HepG2 (cell line): Measurements from ENCODE around the gene CCL4. TPM values are rescaled to one million over a fixed set of nuclear protein-coding genes. Genes with fewer than 3 reads are reported as not detected.

Source experiments
- ATAC-seq: fragments of 200-7000 bp; cut with Tn5 transposase; 3 replicates; pipeline ENCODE4 v1.9.1; 2020; ENCODE audit warnings: mild to moderate bottlenecking, moderate library complexity
- BruUV-seq: library from RNA; stranded (reverse); fragments of 400-500 nt; replicated peaks from 2 replicates; lab custom pipeline; 2021; lab: Mats Ljungman, UMichigan
- CTCF ChIA-PET: fragments of 300-600 bp; formaldehyde crosslinking; extraction: SDS; loops from one replicate; lab custom pipeline; 2021; ENCODE audit warnings: low total read pairs, inconsistent platforms, low intra/inter-chr PET ratio; lab: Yijun Ruan, JAX
- POLR2A ChIA-PET: fragments of 350-600 bp; sonication (Branson Sonifier 250); formaldehyde crosslinking; loops from one replicate; lab custom pipeline; 2020; ENCODE audit warnings: antibody characterized with exemption, inconsistent platforms; lab: Yijun Ruan, JAX
- DNase-seq: peaks from one replicate; pipeline ENCODE4 v3.0.0-alpha.2; 2015; ENCODE audit warnings: low spot score
- FAIRE-seq: peaks from 3 replicates; lab custom pipeline; 2011; peaks lifted over from hg19 to GRCh38; lab: Jason Lieb, UNC
- H2AFZ ChIP-seq: one replicate; pipeline ENCODE4 v1.6.1; 2011; ENCODE audit warnings: low read length, inconsistent platforms
- H3K27ac ChIP-seq: fragments of 300-600 bp; 3 replicates; pipeline ENCODE4 v1.8.0; 2011; ENCODE audit warnings: mixed run types, mild to moderate bottlenecking, mixed read lengths, low read length, inconsistent platforms; ENCODE audit not compliant: insufficient read depth; ENCODE audit errors: extremely low read length
- H3K27me3 ChIP-seq, 2 experiments: fragments of 200-600 bp in 1 of 2; 2 replicates in 1 of 2; 3 replicates in 1 of 2; pipeline versions ENCODE4 v1.6.0 to v1.8.0; 2011; ENCODE audit warnings: low read length in 2 of 2, mild to moderate bottlenecking in 2 of 2, moderate library complexity in 2 of 2, inconsistent platforms in 1 of 2; ENCODE audit not compliant: insufficient read depth in 2 of 2, control insufficient read depth in 1 of 2
- H3K36me3 ChIP-seq, 2 experiments: fragments of 200-600 bp in 1 of 2; replicated peaks in 1 of 2; 2 replicates in 1 of 2; 3 replicates in 1 of 2; pipeline versions ENCODE4 v1.5.1 to v1.8.0; 2011; ENCODE audit warnings: low read length in 2 of 2, inconsistent platforms in 1 of 2; ENCODE audit not compliant: insufficient read depth in 2 of 2, control insufficient read depth in 1 of 2
- H3K4me1 ChIP-seq: 2 replicates; pipeline ENCODE4 v1.5.1; 2012; ENCODE audit warnings: low read length, inconsistent platforms; ENCODE audit not compliant: insufficient read depth
- H3K4me2 ChIP-seq: 2 replicates; pipeline ENCODE4 v1.6.0; 2011; ENCODE audit warnings: low read depth, low read length, inconsistent platforms
- H3K4me3 ChIP-seq, 3 experiments: fragments of 200-600 bp in 1 of 3; sonication (generic), shearing (Covaris generic) in 1 of 3; replicated peaks in 1 of 3; 2 replicates each; pipeline ENCODE4 v1.5.1; 2011 to 2016; ENCODE audit warnings: low read length in 3 of 3, inconsistent platforms in 2 of 3, low read depth in 2 of 3, mild to moderate bottlenecking in 2 of 3, control low read depth in 1 of 3, mixed read lengths in 1 of 3; ENCODE audit not compliant: insufficient read depth in 1 of 3
- H3K79me2 ChIP-seq: one replicate; pipeline ENCODE4 v1.6.1; 2011; ENCODE audit warnings: low read length, inconsistent platforms; ENCODE audit not compliant: insufficient read depth
- H3K9ac ChIP-seq: 2 replicates; pipeline ENCODE4 v1.6.0; 2011; ENCODE audit warnings: mild to moderate bottlenecking, low read depth, low read length, inconsistent platforms; ENCODE audit not compliant: insufficient read depth
- H3K9me3 ChIP-seq: 2 replicates; pipeline ENCODE4 v1.5.1; 2012; ENCODE audit warnings: mild to moderate bottlenecking, low read length
- H4K20me1 ChIP-seq: 2 replicates; pipeline ENCODE4 v1.6.0; 2011; ENCODE audit warnings: inconsistent platforms, mild to moderate bottlenecking, low read length, moderate library complexity; ENCODE audit not compliant: insufficient read depth
- CAMTA2 ChIP-seq: sonication (generic); formaldehyde crosslinking; IDR thresholded peaks from 2 replicates; pipeline ENCODE4 v1.4.0; 2020; ENCODE audit warnings: mild to moderate bottlenecking, missing genetic modification reagents, borderline replicate concordance
- DPF2 ChIP-seq: sonication (generic); formaldehyde crosslinking; IDR thresholded peaks from 2 replicates; pipeline ENCODE4 v1.4.0; 2020; ENCODE audit warnings: mild to moderate bottlenecking, low read depth, missing genetic modification reagents, borderline replicate concordance
- EP300 ChIP-seq, 3 experiments: sonication (generic) in 1 of 3; formaldehyde crosslinking in 1 of 3; IDR thresholded peaks; 2 replicates each; pipeline versions ENCODE4 v1.5.1 to v1.6.1; 2011 to 2020; ENCODE audit warnings: low read depth in 2 of 3, low read length in 2 of 3, borderline replicate concordance in 1 of 3, improper control_type of control experiment in 1 of 3, mild to moderate bottlenecking in 1 of 3, missing genetic modification reagents in 1 of 3, moderate library complexity in 1 of 3
- KMT2B ChIP-seq: IDR thresholded peaks from 2 replicates; pipeline ENCODE4 v1.6.1; 2016; ENCODE audit warnings: missing genetic modification reagents, missing compliant biosample characterization
- MTF1 ChIP-seq: sonication (generic); formaldehyde crosslinking; IDR thresholded peaks from 2 replicates; pipeline ENCODE4 v1.5.0; 2020; ENCODE audit warnings: missing genetic modification reagents
- NCOA5 ChIP-seq: sonication (generic); formaldehyde crosslinking; IDR thresholded peaks from 2 replicates; pipeline ENCODE4 v1.4.0; 2020; ENCODE audit warnings: missing genetic modification reagents
- PPARG ChIP-seq: conservative IDR thresholded peaks from 2 replicates; pipeline ENCODE4 v1.6.1; 2016; ENCODE audit warnings: missing biosample characterization, missing genetic modification reagents
- SKI ChIP-seq: fragments of 450-650 bp; IDR thresholded peaks from one replicate; pipeline ENCODE4 v1.6.1; 2018; ENCODE audit warnings: mild to moderate bottlenecking; ENCODE audit not compliant: partially characterized antibody
- SMAD3 ChIP-seq: sonication (generic); formaldehyde crosslinking; IDR thresholded peaks from 2 replicates; pipeline ENCODE4 v1.4.0; 2020; ENCODE audit warnings: missing genetic modification reagents
- ZNF12 ChIP-seq: sonication (generic); formaldehyde crosslinking; IDR thresholded peaks from 2 replicates; pipeline ENCODE4 v1.5.0; 2020; ENCODE audit warnings: missing genetic modification reagents
- ZNF280B ChIP-seq: sonication (generic); formaldehyde crosslinking; IDR thresholded peaks from 2 replicates; pipeline ENCODE4 v1.5.0; 2020; ENCODE audit warnings: missing genetic modification reagents, mild to moderate bottlenecking, borderline replicate concordance
- ZNF446 ChIP-seq: sonication (generic); formaldehyde crosslinking; IDR thresholded peaks from 2 replicates; pipeline ENCODE4 v1.5.0; 2020; ENCODE audit warnings: mild to moderate bottlenecking, missing genetic modification reagents
- ZNF878 ChIP-seq: sonication (generic); formaldehyde crosslinking; IDR thresholded peaks from 2 replicates; pipeline ENCODE4 v1.8.1; 2023; ENCODE audit warnings: mild to moderate bottlenecking, missing genetic modification reagents, moderate library complexity
- WGBS: methylation state at CpG from one replicate; pipeline ENCODE4 v1.1.6; 2017; ENCODE audit warnings: low lambda C conversion rate; 5-methylcytosine and 5-hydroxymethylcytosine counted together
- in situ Hi-C: cut with HindIII; loops from 2 replicates; pipeline ENCODE4 v1.10.0; 2017; ENCODE audit warnings: low pct_unique_long_range_greater_than_20kb; ENCODE audit not compliant: extremely low pct_ligation_motif_present
- intact Hi-C: fragments of 100-400 bp; cut with micrococcal nuclease; formaldehyde crosslinking; loops from one replicate; pipeline ENCODE4 v1.10.0; 2022; ENCODE audit not compliant: unreplicated experiment
- polyA plus RNA-seq, 8 experiments: library from polyadenylated mRNA; depleted of rRNA in 3 of 8; stranded (reverse) in 7 of 8; unstranded in 1 of 8; fragments of >200 nt; fragmentation: Illumina TruSeq in 4 of 8; extraction: Trizol in 4 of 8; gene quantifications; 2 replicates each; pipeline versions ENCODE4 v1.2.1 to v1.2.3, GENCODE V29; 2011 to 2016; ENCODE audit warnings: low read depth in 4 of 8, missing spikeins in 1 of 8, mixed read lengths in 1 of 8; ENCODE audit not compliant: insufficient read depth in 1 of 8
- total RNA-seq, 5 experiments: library from RNA; depleted of rRNA; stranded (reverse); fragments of >200 nt; fragmentation: Illumina TruSeq; extraction: Trizol; gene quantifications; 2 replicates each; pipeline ENCODE4 v1.2.3, GENCODE V29; 2016; ENCODE audit warnings: low read depth in 1 of 5
- TF ChIP-seq, protein P1 (sequence below): sonication (generic); formaldehyde crosslinking; IDR thresholded peaks from 2 replicates; pipeline ENCODE4 v1.8.0; 2022; ENCODE audit warnings: missing genetic modification reagents, mild to moderate bottlenecking, borderline replicate concordance
- TF ChIP-seq, protein P2 (sequence below): sonication (generic); formaldehyde crosslinking; IDR thresholded peaks from 2 replicates; pipeline ENCODE4 v1.4.0; 2020; ENCODE audit warnings: missing genetic modification reagents

The CCL4 gene
- total and polyA plus RNA-seq, 2 of the 13 experiments (the other 11 are each of a cell fraction or from before 2014, with no cell fraction given) = not detected

DNA sequence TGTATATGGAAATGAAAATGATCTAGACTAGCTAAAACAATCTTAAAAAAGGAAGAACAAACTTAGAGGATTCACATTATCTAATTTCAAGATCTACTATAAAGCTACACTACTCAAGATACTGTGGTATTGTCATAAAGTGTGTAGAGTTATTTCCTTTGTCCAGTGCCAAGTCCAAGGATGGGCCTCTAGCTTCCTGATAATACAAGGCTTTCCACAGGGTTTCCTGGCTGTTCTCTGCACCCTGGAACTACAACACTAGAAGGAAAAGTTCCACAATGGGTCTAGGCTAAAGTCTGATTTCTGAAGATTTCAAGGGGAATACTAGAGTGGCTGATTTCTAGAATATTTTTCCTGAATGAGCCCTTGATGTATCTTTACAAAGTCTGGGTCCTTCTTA, 38.6 kb downstream of the CCL4 start:
- no peak for ATAC-seq
- no TSS peak for BruUV-seq
- FAIRE-seq = no peak
- in situ Hi-C loops = no loop called here
- H3K4me2 ChIP-seq = no peak overlapping the region
- DNase-seq = no peak
- TF ChIP-seq, protein P1, sequence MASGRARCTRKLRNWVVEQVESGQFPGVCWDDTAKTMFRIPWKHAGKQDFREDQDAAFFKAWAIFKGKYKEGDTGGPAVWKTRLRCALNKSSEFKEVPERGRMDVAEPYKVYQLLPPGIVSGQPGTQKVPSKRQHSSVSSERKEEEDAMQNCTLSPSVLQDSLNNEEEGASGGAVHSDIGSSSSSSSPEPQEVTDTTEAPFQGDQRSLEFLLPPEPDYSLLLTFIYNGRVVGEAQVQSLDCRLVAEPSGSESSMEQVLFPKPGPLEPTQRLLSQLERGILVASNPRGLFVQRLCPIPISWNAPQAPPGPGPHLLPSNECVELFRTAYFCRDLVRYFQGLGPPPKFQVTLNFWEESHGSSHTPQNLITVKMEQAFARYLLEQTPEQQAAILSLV (CRISPR knock-in tag) = no peak
- TF ChIP-seq KMT2B (CRISPR knock-in tag) = no peak
- TF ChIP-seq EP300 (IDR thresholded peaks at IDR 0.05; ENCODE audit: low read depth in 2 of 2, low read length in 2 of 2) = no peak
- no peak for TF ChIP-seq EP300 (CRISPR knock-in tag; IDR thresholded peaks at IDR 0.05; ENCODE audit: borderline replicate concordance)
- TF ChIP-seq, protein P2, sequence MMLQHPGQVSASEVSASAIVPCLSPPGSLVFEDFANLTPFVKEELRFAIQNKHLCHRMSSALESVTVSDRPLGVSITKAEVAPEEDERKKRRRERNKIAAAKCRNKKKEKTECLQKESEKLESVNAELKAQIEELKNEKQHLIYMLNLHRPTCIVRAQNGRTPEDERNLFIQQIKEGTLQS (CRISPR knock-in tag) = no peak
- no peak for TF ChIP-seq ZNF12 (CRISPR knock-in tag)
- TF ChIP-seq, all 625 proteins: peak for 0
- Histone ChIP-seq H3K4me3 (no peak overlapping the region), H3K36me3 (no peaks in the 10 kb centered on the region), H3K27me3 (no peaks in the 10 kb centered on the region), H4K20me1 (no peaks in the 10 kb centered on the region), H2AFZ (no peak overlapping the region), H3K4me1 (0 out of 2 replicates have a peak, but pooled peaks cover 8% of the 10 kb centered on the region), H3K79me2 (no peaks in the 10 kb centered on the region), H3K9ac (no peak overlapping the region), H3K9me3 (no peaks in the 10 kb centered on the region), H3K27ac (no peak overlapping the region)
- intact Hi-C loops = no loop called here
- ChIA-PET CTCF (no interaction called here), POLR2A (no interaction called here)

- BruUV-seq = no TSS peak
- 0 out of 2 replicates have a peak, but pooled peaks cover 8% of the 10 kb centered on the region for H3K4me1 ChIP-seq
- H3K9me3 ChIP-seq = no peaks in the 10 kb centered on the region
- intact Hi-C loops = no loop called here
- no peak overlapping the region for H3K9ac ChIP-seq
- in situ Hi-C loops = no loop called here
- H3K36me3 ChIP-seq = no peaks in the 10 kb centered on the region
- no peak overlapping the region for H3K4me2 ChIP-seq
- no peak for ATAC-seq
- no peak overlapping the region for H3K27ac ChIP-seq
- CTCF ChIA-PET = no interaction called here
- FAIRE-seq = no peak
- H3K4me3 ChIP-seq = no peak overlapping the region
- no peaks in the 10 kb centered on the region for H3K79me2 ChIP-seq
- POLR2A ChIA-PET = no interaction called here
- 56% methylated on average over 8 of the region's 8 CpGs for WGBS
- DNase-seq = no peak
- no peaks in the 10 kb centered on the region; a peak in 1 of 5 replicates for H3K27me3 ChIP-seq
- H2AFZ ChIP-seq = no peak overlapping the region
- no peaks in the 10 kb centered on the region for H4K20me1 ChIP-seq
- TF ChIP-seq NCOA5 (no peak), CAMTA2 (no peak), ZNF878 (CRISPR knock-in tag) (no peak), MTF1 (CRISPR knock-in tag) (no peak), PPARG (CRISPR knock-in tag) (no peak), ZNF446 (CRISPR knock-in tag) (no peak), SKI (no peak), SMAD3 (CRISPR knock-in tag) (no peak), ZNF280B (no peak), DPF2 (CRISPR knock-in tag) (no peak)
Measured at GRCh38 chr17:36142806-36143205, 39.2 kb downstream of the CCL4 start.
